Retinal pigment epithelial cell (primary cell): ENCODE data around the gene EZR.

ENCODE experiments used
- DNase-seq: peaks from one replicate; pipeline ENCODE4 v3.0.0-alpha.2; 2010; ENCODE audit warnings: low read depth
- H3K4me3 ChIP-seq: 2 replicates; pipeline ENCODE4 v1.5.1; 2011; ENCODE audit warnings: mild to moderate bottlenecking, low read length, control low read depth, moderate library complexity
- CTCF ChIP-seq: conservative IDR thresholded peaks from 2 replicates; pipeline ENCODE4 v1.5.1; 2011; ENCODE audit warnings: low read depth, low read length, control low read depth, inconsistent platforms

EZR gene

DNA sequence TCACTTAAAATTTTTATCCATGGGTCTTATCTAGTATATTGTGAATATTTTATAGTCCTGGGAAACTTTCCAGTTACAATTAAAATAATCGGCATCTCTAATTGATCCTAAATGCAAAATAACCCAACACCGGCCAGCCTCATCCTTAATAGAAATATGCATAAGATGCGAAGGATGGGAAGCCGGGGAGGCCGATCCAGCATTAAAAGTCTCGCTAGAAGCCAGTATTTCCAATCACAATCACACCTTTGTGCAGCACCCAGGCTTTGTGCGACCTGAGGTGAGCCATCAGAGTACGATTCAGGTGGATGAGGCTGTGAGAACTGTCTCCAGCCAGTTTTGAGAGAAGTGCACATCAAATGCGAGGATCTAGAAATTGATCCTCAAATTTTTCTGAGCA lies 65.4 kb downstream of the EZR start:
- no peak overlapping the region for H3K4me3 ChIP-seq
- TF ChIP-seq CTCF, result no peak
- DNase-seq, result no peak

DNA sequence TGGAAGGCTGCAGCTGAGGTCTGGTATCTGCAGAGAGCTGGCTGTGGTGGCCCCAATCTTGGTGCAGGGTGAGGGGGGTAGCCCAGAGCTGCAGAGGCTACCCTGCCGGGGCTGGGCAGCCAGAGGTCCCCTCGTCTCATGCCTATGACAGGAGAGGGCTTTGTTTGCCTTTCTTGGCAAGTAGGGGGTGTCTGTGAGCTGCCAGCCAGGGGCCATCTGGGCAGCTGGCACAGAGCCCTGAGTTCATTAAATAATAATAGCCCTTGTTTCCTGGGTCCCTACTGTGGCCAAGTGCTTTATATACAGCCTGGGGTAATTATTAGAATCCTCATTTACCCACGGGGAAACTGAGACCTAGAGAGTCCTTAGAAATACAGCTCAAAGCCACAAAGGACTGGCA lies 66.6 kb downstream of the EZR start:
- peak; percentile 61 for TF ChIP-seq CTCF
- no peak overlapping the region for H3K4me3 ChIP-seq
- peak; percentile 59 for DNase-seq

DNA sequence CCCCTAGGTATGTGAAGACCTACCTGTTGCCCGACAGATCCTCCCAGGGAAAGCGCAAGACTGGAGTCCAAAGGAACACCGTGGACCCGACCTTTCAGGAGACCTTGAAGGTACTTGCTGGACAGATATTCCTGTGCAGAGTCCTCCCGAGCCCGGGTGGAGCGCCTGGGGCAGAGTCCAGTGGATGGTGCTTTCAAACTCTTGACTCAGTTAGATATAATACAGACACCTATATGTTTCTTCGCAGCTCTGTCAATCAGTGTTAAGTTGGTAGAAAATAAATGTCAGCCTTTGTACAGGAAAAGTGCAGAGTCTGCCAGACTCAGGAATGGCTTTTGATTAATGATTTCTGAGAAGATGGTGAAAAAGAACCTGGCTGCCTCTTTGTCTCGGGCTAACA lies 67.2 kb downstream of the EZR start:
- H3K4me3 ChIP-seq, result no peak overlapping the region
- no peak for DNase-seq
- TF ChIP-seq CTCF, result no peak

GRCh38 chr6:158751224-158751623 lies 67.9 kb downstream of the EZR start:
- DNase-seq, result no peak
- H3K4me3 ChIP-seq, result no peak overlapping the region
- no peak for TF ChIP-seq CTCF

DNA sequence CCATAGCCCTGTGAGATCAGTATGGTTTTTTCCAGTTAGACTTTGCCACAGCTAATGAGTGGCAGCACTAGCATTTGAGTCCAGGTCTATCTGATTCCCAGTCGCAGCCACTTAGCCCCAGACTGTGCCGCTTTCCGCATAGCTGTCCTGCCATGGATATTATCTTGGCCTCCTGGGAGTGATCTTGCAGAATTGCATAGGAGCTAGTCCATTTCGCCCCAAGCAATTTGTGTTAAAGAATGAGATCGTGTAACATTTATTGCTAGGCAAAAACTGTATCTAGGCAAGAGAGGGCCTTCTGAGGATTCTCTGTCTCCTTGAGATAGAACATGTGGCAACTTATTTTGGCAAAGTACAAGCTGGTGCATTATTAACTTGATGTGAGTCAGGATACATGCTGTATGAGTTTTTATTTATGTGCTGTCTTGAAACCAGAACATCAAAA lies 74.2 kb downstream of the EZR start:
- no peak for DNase-seq
- no peak for TF ChIP-seq CTCF
- no peak overlapping the region for H3K4me3 ChIP-seq

- TF ChIP-seq CTCF, result no peak
- H3K4me3 ChIP-seq, result no peak overlapping the region
- no peak for DNase-seq
Observed at GRCh38 chr6:158743033-158743651, 76.0 kb downstream of the EZR start.

- no peak for DNase-seq
- TF ChIP-seq CTCF, result no peak
- H3K4me3 ChIP-seq, result no peak overlapping the region
Observed at GRCh38 chr6:158739673-158740072, 79.5 kb downstream of the EZR start.
